ENCODE measurements around the gene FAM237B. TPM values are rescaled to one million over a fixed set of nuclear protein-coding genes. Genes with fewer than 3 reads are reported as not detected.

The FAM237B gene
- total and polyA plus RNA-seq, 9 of the 15 experiments (the other 6 are each of a cell fraction or from before 2014, with no cell fraction given): not detected

GRCh38 chr7:90346336-90347125 lies 25.4 kb upstream of the FAM237B start, which contains the start of gene GTPBP10 (continued):
- TF ChIP-seq MGA (IDR thresholded peaks at IDR 0.05) (peak; percentile 75), CTBP1 (IDR thresholded peaks at IDR 0.05; ENCODE audit: borderline replicate concordance) (peak; percentile 83; the same call in 1 of the 2 replicates), DEAF1 (CRISPR knock-in tag; IDR thresholded peaks at IDR 0.05) (no peak), CTCF (IDR thresholded peaks at IDR 0.05 in 2 of 3, conservative IDR thresholded peaks at IDR 0.05 in 1 of 3; ENCODE audit: insufficient read depth in 2 of 3, low read depth in 1 of 3, low read length in 3 of 3) (peak; percentile 86 to 95 (median 91)), CUX1 (CRISPR knock-in tag; IDR thresholded peaks at IDR 0.05) (no peak)
